ENCODE results near the gene ABCA12. TPM values are rescaled to one million over a fixed set of nuclear protein-coding genes. Genes with fewer than 3 reads are reported as not detected.

Gene ABCA12
- total and polyA plus RNA-seq, 2 of the 8 experiments (the other 6 are each of a cell fraction or from before 2014, with no cell fraction given), result not detected

- no peak for TF ChIP-seq CBX5 (IDR thresholded peaks at IDR 0.05; ENCODE audit: low read depth, low read length)
- TF ChIP-seq HDAC2 (IDR thresholded peaks at IDR 0.05; ENCODE audit: borderline replicate concordance in 1 of 2, low read depth in 2 of 2, low read length in 2 of 2), result no peak
- TF ChIP-seq KDM5A (IDR thresholded peaks at IDR 0.05; ENCODE audit: low read length), result no peak
Observed at GRCh38 chr2:214896274-214896673, 242.2 kb downstream of the ABCA12 start (continued).
